Panc1 (cell line): ENCODE data around the gene CHRNA3.

ENCODE experiments used
- POLR2AphosphoS5 ChIP-seq: IDR thresholded peaks from 2 replicates; pipeline ENCODE4 v1.6.1; 2012; ENCODE audit warnings: mild to moderate bottlenecking, low read depth, low read length, moderate library complexity
- SIN3A ChIP-seq: IDR thresholded peaks from 2 replicates; pipeline ENCODE4 v1.6.1; 2012; ENCODE audit warnings: low read depth, mild to moderate bottlenecking, low read length, moderate library complexity, borderline replicate concordance; ENCODE audit not compliant: insufficient read depth
- TCF7L2 ChIP-seq: IDR thresholded peaks from 2 replicates; pipeline ENCODE4 v1.6.1; 2011; ENCODE audit warnings: mild to moderate bottlenecking, low read depth, low read length, inconsistent platforms
- TF ChIP-seq, protein P1 (sequence below): fragments of 450-650 bp; IDR thresholded peaks from 2 replicates; pipeline ENCODE4 v1.5.1; 2017; ENCODE audit warnings: mild to moderate bottlenecking
- TF ChIP-seq, protein P2 (sequence below), 2 experiments: IDR thresholded peaks; 2 replicates each; pipeline ENCODE4 v1.6.1; 2011 to 2012; ENCODE audit warnings: low read depth in 2 of 2, control low read depth in 1 of 2, low read length in 1 of 2, mild to moderate bottlenecking in 1 of 2, moderate library complexity in 1 of 2; ENCODE audit not compliant: insufficient read depth in 1 of 2

DNA sequence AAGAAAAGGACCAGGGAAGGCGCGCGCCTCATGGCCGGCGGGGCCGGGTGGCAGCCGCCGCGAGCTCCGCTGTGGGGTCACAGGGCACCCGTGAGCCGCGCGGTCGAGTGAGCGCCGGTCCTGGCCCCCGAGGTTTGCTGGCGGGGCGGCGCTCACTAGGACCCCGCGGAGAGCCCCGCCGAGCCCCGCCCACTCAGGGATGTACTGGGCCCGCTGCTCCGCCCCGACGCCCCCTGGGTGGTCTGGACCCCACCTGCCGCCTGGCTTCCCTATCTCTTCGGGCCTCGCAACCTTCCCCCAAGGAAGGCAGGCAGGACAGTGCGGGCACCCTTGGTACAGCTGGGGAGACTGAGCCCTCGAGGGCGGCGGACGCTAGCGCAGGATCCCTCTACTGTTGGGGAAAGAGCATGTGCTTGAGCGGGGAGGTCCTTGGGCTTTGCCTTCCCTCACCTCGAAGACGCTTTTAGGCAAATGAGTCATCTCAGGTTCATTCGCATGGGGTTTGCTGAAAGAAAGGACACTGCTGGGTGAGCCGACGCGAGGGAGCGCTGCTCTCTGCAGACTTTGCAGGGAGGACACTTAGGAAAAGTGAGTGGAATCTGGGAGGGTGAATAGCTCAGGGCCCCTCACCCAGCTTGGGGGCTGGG lies 20.4 kb upstream of the CHRNA3 start, which contains the start of gene CHRNB4:
- no peak for TF ChIP-seq POLR2AphosphoS5
- TF ChIP-seq, protein P1, sequence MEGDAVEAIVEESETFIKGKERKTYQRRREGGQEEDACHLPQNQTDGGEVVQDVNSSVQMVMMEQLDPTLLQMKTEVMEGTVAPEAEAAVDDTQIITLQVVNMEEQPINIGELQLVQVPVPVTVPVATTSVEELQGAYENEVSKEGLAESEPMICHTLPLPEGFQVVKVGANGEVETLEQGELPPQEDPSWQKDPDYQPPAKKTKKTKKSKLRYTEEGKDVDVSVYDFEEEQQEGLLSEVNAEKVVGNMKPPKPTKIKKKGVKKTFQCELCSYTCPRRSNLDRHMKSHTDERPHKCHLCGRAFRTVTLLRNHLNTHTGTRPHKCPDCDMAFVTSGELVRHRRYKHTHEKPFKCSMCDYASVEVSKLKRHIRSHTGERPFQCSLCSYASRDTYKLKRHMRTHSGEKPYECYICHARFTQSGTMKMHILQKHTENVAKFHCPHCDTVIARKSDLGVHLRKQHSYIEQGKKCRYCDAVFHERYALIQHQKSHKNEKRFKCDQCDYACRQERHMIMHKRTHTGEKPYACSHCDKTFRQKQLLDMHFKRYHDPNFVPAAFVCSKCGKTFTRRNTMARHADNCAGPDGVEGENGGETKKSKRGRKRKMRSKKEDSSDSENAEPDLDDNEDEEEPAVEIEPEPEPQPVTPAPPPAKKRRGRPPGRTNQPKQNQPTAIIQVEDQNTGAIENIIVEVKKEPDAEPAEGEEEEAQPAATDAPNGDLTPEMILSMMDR = no peak
- no peak for TF ChIP-seq TCF7L2
- TF ChIP-seq, protein P2, sequence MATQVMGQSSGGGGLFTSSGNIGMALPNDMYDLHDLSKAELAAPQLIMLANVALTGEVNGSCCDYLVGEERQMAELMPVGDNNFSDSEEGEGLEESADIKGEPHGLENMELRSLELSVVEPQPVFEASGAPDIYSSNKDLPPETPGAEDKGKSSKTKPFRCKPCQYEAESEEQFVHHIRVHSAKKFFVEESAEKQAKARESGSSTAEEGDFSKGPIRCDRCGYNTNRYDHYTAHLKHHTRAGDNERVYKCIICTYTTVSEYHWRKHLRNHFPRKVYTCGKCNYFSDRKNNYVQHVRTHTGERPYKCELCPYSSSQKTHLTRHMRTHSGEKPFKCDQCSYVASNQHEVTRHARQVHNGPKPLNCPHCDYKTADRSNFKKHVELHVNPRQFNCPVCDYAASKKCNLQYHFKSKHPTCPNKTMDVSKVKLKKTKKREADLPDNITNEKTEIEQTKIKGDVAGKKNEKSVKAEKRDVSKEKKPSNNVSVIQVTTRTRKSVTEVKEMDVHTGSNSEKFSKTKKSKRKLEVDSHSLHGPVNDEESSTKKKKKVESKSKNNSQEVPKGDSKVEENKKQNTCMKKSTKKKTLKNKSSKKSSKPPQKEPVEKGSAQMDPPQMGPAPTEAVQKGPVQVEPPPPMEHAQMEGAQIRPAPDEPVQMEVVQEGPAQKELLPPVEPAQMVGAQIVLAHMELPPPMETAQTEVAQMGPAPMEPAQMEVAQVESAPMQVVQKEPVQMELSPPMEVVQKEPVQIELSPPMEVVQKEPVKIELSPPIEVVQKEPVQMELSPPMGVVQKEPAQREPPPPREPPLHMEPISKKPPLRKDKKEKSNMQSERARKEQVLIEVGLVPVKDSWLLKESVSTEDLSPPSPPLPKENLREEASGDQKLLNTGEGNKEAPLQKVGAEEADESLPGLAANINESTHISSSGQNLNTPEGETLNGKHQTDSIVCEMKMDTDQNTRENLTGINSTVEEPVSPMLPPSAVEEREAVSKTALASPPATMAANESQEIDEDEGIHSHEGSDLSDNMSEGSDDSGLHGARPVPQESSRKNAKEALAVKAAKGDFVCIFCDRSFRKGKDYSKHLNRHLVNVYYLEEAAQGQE (IDR thresholded peaks at IDR 0.05; ENCODE audit: insufficient read depth in 1 of 2, low read depth in 2 of 2, low read length in 1 of 2) = no peak
- no peak for TF ChIP-seq SIN3A
